Measurements from ENCODE around the gene RAP1B.

DNA sequence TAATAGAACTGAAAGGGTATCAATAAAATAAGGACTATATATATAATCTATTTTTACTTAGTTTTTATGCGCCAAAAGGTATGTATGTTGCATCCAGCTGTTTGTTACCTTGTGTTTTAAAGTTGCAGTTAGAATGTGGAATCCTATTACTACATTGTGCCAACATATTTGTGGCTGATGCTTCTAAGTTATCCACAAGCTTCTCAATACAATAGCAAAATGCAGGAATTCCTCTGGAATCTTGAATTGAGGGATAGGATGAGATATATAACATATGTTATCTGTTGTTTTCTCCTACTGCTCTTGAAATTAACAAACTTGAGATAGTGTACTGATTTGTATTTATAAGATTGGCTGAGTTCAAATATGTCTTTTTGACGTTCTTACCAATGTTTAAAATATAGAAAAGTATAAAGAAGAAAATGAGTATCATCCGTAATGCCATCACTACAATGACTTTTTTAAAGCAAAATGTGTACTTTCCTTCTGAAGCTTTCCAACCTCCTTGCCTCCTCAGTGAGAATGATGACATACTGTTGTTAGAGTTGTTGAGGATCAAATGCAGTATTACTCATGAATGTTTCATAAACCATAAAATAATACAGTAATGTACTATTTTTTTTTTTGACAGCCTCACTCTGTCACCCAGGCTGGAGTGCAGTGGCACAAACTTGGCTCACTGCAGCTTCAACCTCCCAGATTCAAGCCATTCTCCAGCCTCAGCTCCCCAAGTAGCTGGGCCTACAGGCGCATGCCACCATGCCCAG is 6.6 kb downstream of the RAP1B start:
- TF ChIP-seq, protein P1, sequence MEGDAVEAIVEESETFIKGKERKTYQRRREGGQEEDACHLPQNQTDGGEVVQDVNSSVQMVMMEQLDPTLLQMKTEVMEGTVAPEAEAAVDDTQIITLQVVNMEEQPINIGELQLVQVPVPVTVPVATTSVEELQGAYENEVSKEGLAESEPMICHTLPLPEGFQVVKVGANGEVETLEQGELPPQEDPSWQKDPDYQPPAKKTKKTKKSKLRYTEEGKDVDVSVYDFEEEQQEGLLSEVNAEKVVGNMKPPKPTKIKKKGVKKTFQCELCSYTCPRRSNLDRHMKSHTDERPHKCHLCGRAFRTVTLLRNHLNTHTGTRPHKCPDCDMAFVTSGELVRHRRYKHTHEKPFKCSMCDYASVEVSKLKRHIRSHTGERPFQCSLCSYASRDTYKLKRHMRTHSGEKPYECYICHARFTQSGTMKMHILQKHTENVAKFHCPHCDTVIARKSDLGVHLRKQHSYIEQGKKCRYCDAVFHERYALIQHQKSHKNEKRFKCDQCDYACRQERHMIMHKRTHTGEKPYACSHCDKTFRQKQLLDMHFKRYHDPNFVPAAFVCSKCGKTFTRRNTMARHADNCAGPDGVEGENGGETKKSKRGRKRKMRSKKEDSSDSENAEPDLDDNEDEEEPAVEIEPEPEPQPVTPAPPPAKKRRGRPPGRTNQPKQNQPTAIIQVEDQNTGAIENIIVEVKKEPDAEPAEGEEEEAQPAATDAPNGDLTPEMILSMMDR (IDR thresholded peaks at IDR 0.05), result no peak
- no peak for TF ChIP-seq POLR2A (IDR thresholded peaks at IDR 0.05)

All from thyroid gland (tissue), 4 donors.